ENCODE data around the gene EVI5.

DNA sequence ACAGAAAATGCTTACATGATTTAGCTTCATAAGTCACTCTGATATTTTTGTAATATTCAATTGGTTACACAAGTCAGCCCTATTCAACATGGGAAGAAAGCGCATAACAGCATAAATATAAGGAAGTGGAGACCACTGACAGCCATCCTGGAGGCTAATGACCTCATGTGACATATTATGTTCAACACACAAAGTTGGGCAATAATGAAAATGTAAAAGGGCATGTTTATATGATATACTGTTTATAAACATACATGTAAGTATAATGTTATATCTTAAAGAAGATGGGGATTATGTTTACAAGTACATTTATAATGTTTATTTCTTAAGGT, 30.2 kb downstream of the EVI5 start:
- TF ChIP-seq POLR2A (IDR thresholded peaks at IDR 0.05; ENCODE audit: low read depth, low read length), result no peak
- TF ChIP-seq POLR2AphosphoS5 (IDR thresholded peaks at IDR 0.05; ENCODE audit: low read depth, low read length), result no peak
- TF ChIP-seq TAF1 (IDR thresholded peaks at IDR 0.05; ENCODE audit: borderline replicate concordance, low read depth, low read length), result no peak
